D721Med (cell line): Measurements from ENCODE around the gene PTPRM.
A peak's percentile ranks its signal among the peaks of the same experiment; 100 is the strongest.

ENCODE experiments used
- DNase-seq: peaks from one replicate; pipeline ENCODE4 v3.0.0; 2011; ENCODE audit warnings: low spot score; ENCODE audit not compliant: insufficient read length
- FAIRE-seq: peaks from 2 replicates; lab custom pipeline; 2011; peaks lifted over from hg19 to GRCh38; lab: Jason Lieb, UNC
- TF ChIP-seq, protein P1 (sequence below): IDR thresholded peaks from 2 replicates; pipeline ENCODE4 v1.5.1; 2012; ENCODE audit warnings: mild to moderate bottlenecking, control low read depth; ENCODE audit not compliant: insufficient read depth; ENCODE audit errors: missing control alignments

The PTPRM gene

DNA sequence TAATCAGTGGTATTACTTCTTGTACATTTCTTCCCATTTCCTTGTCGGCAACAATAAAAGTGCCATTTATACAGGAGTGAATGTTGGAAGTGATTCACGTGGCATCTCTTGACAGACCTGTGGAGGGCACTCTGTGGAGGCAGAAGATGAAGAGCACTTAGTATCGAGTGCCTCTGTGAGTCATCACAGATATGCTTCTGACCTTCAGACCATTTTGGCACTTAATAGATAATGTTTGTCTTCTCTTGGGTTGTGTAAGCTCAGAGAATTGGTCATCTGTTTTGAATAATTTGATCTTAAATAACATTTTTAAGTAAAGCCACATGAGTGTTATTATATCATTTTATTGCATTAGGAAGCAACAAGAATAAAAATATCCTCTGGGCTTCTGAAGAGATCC lies 305.5 kb downstream of the PTPRM start:
- TF ChIP-seq, protein P1, sequence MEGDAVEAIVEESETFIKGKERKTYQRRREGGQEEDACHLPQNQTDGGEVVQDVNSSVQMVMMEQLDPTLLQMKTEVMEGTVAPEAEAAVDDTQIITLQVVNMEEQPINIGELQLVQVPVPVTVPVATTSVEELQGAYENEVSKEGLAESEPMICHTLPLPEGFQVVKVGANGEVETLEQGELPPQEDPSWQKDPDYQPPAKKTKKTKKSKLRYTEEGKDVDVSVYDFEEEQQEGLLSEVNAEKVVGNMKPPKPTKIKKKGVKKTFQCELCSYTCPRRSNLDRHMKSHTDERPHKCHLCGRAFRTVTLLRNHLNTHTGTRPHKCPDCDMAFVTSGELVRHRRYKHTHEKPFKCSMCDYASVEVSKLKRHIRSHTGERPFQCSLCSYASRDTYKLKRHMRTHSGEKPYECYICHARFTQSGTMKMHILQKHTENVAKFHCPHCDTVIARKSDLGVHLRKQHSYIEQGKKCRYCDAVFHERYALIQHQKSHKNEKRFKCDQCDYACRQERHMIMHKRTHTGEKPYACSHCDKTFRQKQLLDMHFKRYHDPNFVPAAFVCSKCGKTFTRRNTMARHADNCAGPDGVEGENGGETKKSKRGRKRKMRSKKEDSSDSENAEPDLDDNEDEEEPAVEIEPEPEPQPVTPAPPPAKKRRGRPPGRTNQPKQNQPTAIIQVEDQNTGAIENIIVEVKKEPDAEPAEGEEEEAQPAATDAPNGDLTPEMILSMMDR = no peak
- DNase-seq (no peak), FAIRE-seq (peak; percentile 63)

DNA sequence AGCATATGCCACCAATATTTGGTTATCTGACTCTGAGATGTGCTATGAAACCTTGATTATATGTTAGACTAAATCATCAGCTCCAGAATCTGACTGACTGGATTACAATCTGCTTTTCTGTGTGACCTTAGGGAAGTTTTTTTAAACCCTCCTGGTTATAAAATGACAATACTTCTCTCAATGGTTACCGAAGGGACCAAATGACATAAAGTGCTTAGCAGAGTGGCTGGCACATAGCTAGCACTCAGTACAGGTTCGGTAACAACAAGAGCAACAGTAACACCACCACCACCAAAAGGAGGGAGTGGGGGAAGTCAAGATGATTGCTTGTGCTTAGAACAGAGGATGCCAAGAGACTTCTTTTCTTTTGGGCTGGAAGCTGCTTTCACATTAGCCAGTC lies 306.2 kb downstream of the PTPRM start:
- DNase-seq = no peak
- no peak for FAIRE-seq
- TF ChIP-seq, protein P1 = no peak

GRCh38 chr18:7876354-7877104 lies 309.4 kb downstream of the PTPRM start:
- DNase-seq (no peak), FAIRE-seq (no peak)
- TF ChIP-seq, protein P1 = no peak

- FAIRE-seq = no peak
- TF ChIP-seq, protein P1 = no peak
- no peak for DNase-seq
Measured at GRCh38 chr18:7877609-7878008, 310.5 kb downstream of the PTPRM start.

DNA sequence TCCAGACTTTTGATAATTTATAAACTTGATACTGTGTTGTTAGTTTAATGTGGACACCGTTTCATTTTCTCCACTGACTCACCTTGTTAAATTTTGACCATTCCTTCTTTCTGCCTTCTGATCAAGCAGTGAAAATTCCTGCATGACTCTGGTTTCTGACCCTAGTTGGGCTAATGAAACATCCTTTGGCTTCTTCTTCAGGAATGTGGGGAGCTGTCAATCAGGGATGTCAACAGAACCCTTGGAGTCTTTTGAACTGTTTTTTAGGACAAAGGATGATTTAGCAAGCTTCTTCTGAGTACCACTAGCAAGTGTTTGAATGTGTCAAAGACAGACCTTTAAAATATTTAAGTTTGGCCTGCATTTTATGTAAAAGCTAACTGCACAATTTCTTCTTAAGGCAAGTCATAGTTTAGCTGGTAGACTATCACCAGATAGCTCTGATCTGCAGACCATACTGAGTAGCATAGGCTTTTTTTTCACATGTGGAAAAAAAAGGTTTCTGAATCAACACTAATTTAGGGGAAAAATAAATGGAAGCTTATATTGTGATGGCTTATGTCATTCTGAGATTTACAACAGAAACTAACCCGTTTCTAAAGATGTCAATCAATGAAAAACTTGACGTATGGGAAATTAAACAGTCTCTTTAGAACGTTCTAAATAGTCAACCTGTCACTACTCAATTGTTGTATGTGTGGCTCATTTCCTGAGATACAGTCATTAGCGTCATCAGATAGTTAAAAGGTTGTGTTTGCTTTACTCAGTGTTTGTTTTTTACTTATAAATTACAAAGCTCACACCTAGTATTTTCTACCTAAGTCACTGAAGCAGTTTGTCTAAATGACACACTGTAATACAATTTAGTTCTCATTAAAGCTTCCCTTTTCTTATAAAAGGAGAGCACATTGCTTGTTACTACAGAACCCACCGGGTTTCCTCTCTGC lies 311.4 kb downstream of the PTPRM start:
- FAIRE-seq = peak; percentile 77
- TF ChIP-seq, protein P1 = no peak

DNA sequence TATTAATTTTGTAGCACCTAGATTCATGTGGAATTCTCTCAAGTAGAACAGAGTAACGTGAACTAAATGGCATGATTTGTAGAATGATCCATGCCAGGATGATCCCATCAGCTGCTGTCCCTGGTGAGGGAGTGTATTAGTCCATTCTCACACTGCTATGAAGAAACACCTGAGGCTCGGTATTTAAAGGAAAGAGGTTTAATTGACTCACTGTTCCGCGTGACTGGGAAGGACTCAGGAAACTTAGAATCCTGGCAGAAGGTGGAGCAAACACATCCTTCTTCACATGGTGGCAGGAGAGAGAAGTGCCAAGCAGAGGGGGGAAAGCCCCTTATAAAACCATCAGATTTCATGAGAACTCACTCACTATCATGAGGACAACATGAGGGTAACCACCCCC lies 312.6 kb downstream of the PTPRM start:
- TF ChIP-seq, protein P1 = no peak
- FAIRE-seq (no peak), DNase-seq (no peak)

More for the DNA sequence above, 311.4 kb downstream of the PTPRM start:
- no peak for DNase-seq
